Neuronal stem cell (in vitro differentiated cells): ENCODE results near the gene LCLAT1.

Experiments
- DNase-seq: peaks from one replicate; pipeline ENCODE4 v3.0.0-alpha.2; 2013; ENCODE audit warnings: low spot score
- H2AFZ ChIP-seq: one replicate; pipeline ENCODE4 v1.6.1; 2013; ENCODE audit warnings: mild to moderate bottlenecking, low read length, inconsistent platforms
- H2AK5ac ChIP-seq: 2 replicates; pipeline ENCODE4 v1.6.1; 2013; ENCODE audit warnings: low read depth, mild to moderate bottlenecking, inconsistent platforms, low read length, moderate library complexity, mixed read lengths
- H2BK120ac ChIP-seq: 2 replicates; pipeline ENCODE4 v1.6.1; 2013; ENCODE audit warnings: low read depth, mild to moderate bottlenecking, inconsistent platforms, low read length, moderate library complexity, mixed read lengths
- H2BK12ac ChIP-seq: one replicate; pipeline ENCODE4 v1.6.1; 2013; ENCODE audit warnings: low read length, inconsistent platforms
- H2BK15ac ChIP-seq: 2 replicates; pipeline ENCODE4 v1.6.1; 2013; ENCODE audit warnings: mild to moderate bottlenecking, low read length, inconsistent platforms, mixed read lengths
- H2BK5ac ChIP-seq: one replicate; pipeline ENCODE4 v1.6.1; 2013; ENCODE audit warnings: inconsistent platforms, mild to moderate bottlenecking, low read length, moderate library complexity
- H3K14ac ChIP-seq: one replicate; pipeline ENCODE4 v1.6.1; 2013; ENCODE audit warnings: low read length, inconsistent platforms
- H3K18ac ChIP-seq: 2 replicates; pipeline ENCODE4 v1.6.1; 2013; ENCODE audit warnings: low read length, inconsistent platforms
- H3K23ac ChIP-seq: 2 replicates; pipeline ENCODE4 v1.6.1; 2013; ENCODE audit warnings: low read depth, mild to moderate bottlenecking, mixed read lengths, low read length, inconsistent platforms; ENCODE audit not compliant: poor library complexity
- H3K27ac ChIP-seq: replicated peaks from 3 replicates; pipeline ENCODE4 v1.5.1; 2013; ENCODE audit warnings: low read length, inconsistent platforms
- H3K27me3 ChIP-seq, 3 experiments: 2 replicates each; pipeline ENCODE4 v1.6.1; 2013; ENCODE audit warnings: low read length in 3 of 3, mild to moderate bottlenecking in 2 of 3, inconsistent platforms in 1 of 3, low read depth in 1 of 3, mixed read lengths in 1 of 3, moderate library complexity in 1 of 3; ENCODE audit not compliant: control insufficient read depth in 3 of 3, insufficient read depth in 3 of 3
- H3K36me3 ChIP-seq, 2 donors: replicated peaks in 1 of 2; 2 replicates each; pipeline ENCODE4 v1.6.1; 2013; ENCODE audit warnings: low read length in 2 of 2; ENCODE audit not compliant: control insufficient read depth in 2 of 2, insufficient read depth in 2 of 2
- H3K4ac ChIP-seq: 2 replicates; pipeline ENCODE4 v1.6.1; 2013; ENCODE audit warnings: inconsistent platforms, mild to moderate bottlenecking, low read length, moderate library complexity
- H3K4me1 ChIP-seq, 2 donors: 1 replicate in 1 of 2; 2 replicates in 1 of 2; pipeline ENCODE4 v1.6.1; 2013; ENCODE audit warnings: low read length in 2 of 2, low read depth in 1 of 2; ENCODE audit not compliant: control insufficient read depth in 2 of 2, insufficient read depth in 1 of 2
- H3K4me2 ChIP-seq: one replicate; pipeline ENCODE4 v1.6.1; 2013; ENCODE audit warnings: mild to moderate bottlenecking, low read length, inconsistent platforms; ENCODE audit not compliant: insufficient read depth, poor library complexity, severe bottlenecking
- H3K4me3 ChIP-seq, 2 donors: 2 replicates each; pipeline ENCODE4 v1.5.1; 2013; ENCODE audit warnings: low read length in 2 of 2, mild to moderate bottlenecking in 2 of 2, inconsistent platforms in 1 of 2, moderate library complexity in 1 of 2
- H3K79me1 ChIP-seq: one replicate; pipeline ENCODE4 v1.6.1; 2013; ENCODE audit warnings: low read depth, mild to moderate bottlenecking, inconsistent platforms, low read length, moderate library complexity
- H3K9ac ChIP-seq: one replicate; pipeline ENCODE4 v1.6.1; 2013; ENCODE audit warnings: mild to moderate bottlenecking, low read depth, low read length, inconsistent platforms; ENCODE audit not compliant: poor library complexity
- H3K9me3 ChIP-seq, 2 donors: replicated peaks in 1 of 2; 2 replicates each; pipeline versions ENCODE3 to v1.6.1; 2013; ENCODE audit warnings: low read length in 2 of 2, mild to moderate bottlenecking in 2 of 2, inconsistent platforms in 1 of 2, low read depth in 1 of 2, mixed read lengths in 1 of 2, moderate library complexity in 1 of 2; ENCODE audit not compliant: control insufficient read depth in 2 of 2, insufficient read depth in 1 of 2
- H4K8ac ChIP-seq: one replicate; pipeline ENCODE4 v1.6.1; 2013; ENCODE audit warnings: low read depth, mild to moderate bottlenecking, inconsistent platforms, low read length, moderate library complexity
- H4K91ac ChIP-seq: one replicate; pipeline ENCODE4 v1.6.1; 2013; ENCODE audit warnings: low read length, low read depth, mild to moderate bottlenecking, inconsistent platforms; ENCODE audit not compliant: poor library complexity
- WGBS, 2 donors: extraction: QIAGEN DNeasy Blood & Tissue Kit; methylation state at CpG; one replicate each; pipeline ENCODE4 v1.1.7; 2013; ENCODE audit warnings: missing lambda C conversion rate in 2 of 2, mixed read lengths in 1 of 2; ENCODE audit not compliant: insufficient read length in 2 of 2, insufficient replicate concordance in 1 of 2; ENCODE audit errors: extremely low coverage in 2 of 2; 5-methylcytosine and 5-hydroxymethylcytosine counted together

Gene LCLAT1

DNA sequence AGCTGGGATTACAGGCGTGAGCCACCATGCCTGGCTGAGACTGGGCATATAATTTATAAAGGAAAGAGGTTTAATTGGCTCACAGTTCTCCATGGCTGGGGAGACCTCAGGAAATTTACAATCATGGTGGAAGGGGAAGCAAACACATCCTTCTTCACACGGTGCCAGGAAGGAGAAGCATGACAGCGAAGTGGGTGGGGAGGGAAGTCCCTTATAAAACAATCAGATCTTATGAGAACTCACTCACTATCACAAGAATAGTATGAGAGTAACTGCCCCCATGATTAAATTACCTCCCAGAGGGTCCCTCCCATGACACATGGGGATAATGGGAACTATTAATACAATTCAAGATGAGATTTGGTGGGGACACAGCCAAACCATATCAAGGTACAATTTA, 7.8 kb upstream of the LCLAT1 start:
- Histone ChIP-seq H2AK5ac (no peak overlapping the region), H3K9me3 (no peaks in the 10 kb centered on the region), H2BK120ac (no peak overlapping the region), H4K91ac (no peak overlapping the region), H3K36me3 (no peaks in the 10 kb centered on the region), H3K4me2 (no peak overlapping the region), H3K27ac (no peak overlapping the region), H3K4ac (no peak overlapping the region), H2BK5ac (no peak overlapping the region), H3K4me1 (peaks cover 0 to 8% of the 10 kb centered on the region in 2 donors), H2BK15ac (no peak overlapping the region), H4K8ac (no peak overlapping the region), H2BK12ac (no peak overlapping the region), H2AFZ (no peak overlapping the region), H3K23ac (no peak overlapping the region), H3K79me1 (no peaks in the 10 kb centered on the region), H3K18ac (no peak overlapping the region), H3K14ac (no peak overlapping the region), H3K9ac (no peak overlapping the region), H3K27me3 (peaks cover 0 to 6% (median 0%) of the 10 kb centered on the region in 3 experiments), H3K4me3 (no peak overlapping the region)
- no CpG with 5 or more reads among the region's 3 CpGs for WGBS, 2 donors
- no peak for DNase-seq

DNA sequence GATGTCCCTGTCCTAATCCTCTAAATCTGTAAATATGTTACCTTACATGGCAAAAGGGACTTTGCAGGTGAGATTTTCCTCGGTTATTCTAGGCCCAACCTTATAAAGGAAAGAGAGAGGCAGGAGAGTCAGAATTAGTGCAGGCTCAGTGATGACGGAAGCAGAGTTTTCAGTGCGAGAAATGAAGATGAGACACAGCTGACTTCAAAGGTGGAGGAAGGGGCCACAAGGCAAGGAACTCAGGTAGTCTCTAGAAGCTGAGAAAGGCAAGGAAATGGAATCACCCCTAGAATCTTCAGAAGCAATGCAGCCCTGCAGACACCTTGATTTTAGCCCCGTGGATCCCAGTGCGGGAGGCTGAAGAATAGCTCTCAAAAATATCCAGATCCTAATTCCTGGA, 7.2 kb upstream of the LCLAT1 start:
- H4K91ac ChIP-seq: no peak overlapping the region
- H2AFZ ChIP-seq: no peak overlapping the region
- H3K4me3 ChIP-seq: no peak overlapping the region
- no peaks in the 10 kb centered on the region for H3K9me3 ChIP-seq
- H4K8ac ChIP-seq: no peak overlapping the region
- no peak overlapping the region for H2BK120ac ChIP-seq
- H2BK15ac ChIP-seq: no peak overlapping the region
- no CpG with 5 or more reads among the region's 5 CpGs for WGBS, 2 donors
- no peak overlapping the region for H3K18ac ChIP-seq
- H3K4me1 ChIP-seq: peaks cover 0 to 8% of the 10 kb centered on the region in 2 donors
- no peak overlapping the region for H2BK5ac ChIP-seq
- H3K4me2 ChIP-seq: no peak overlapping the region
- DNase-seq: no peak
- H2BK12ac ChIP-seq: no peak overlapping the region
- no peak overlapping the region for H2AK5ac ChIP-seq
- no peak overlapping the region for H3K4ac ChIP-seq
- no peak overlapping the region for H3K14ac ChIP-seq
- no peak overlapping the region for H3K9ac ChIP-seq
- H3K23ac ChIP-seq: no peak overlapping the region
- H3K79me1 ChIP-seq: no peaks in the 10 kb centered on the region
- H3K36me3 ChIP-seq: no peaks in the 10 kb centered on the region
- peaks cover 0 to 6% (median 0%) of the 10 kb centered on the region in 3 experiments for H3K27me3 ChIP-seq
- no peak overlapping the region for H3K27ac ChIP-seq

- Histone ChIP-seq H3K79me1 (no peaks in the 10 kb centered on the region), H3K14ac (no peak overlapping the region), H3K4me3 (no peak overlapping the region), H3K36me3 (no peaks in the 10 kb centered on the region), H3K27me3 (peaks cover 0 to 6% (median 0%) of the 10 kb centered on the region in 3 experiments), H3K23ac (no peak overlapping the region), H3K4ac (no peak overlapping the region), H3K4me2 (no peak overlapping the region), H2AK5ac (no peak overlapping the region), H2BK5ac (no peak overlapping the region), H3K9me3 (no peaks in the 10 kb centered on the region), H2AFZ (no peak overlapping the region), H2BK120ac (no peak overlapping the region), H3K4me1 (peaks cover 0 to 8% of the 10 kb centered on the region in 2 donors), H2BK12ac (no peak overlapping the region), H4K91ac (no peak overlapping the region), H4K8ac (no peak overlapping the region), H3K18ac (no peak overlapping the region), H3K9ac (no peak overlapping the region), H3K27ac (no peak overlapping the region), H2BK15ac (no peak overlapping the region)
- DNase-seq: no peak
- no CpG with 5 or more reads among the region's 7 CpGs for WGBS, 2 donors
Measured at GRCh38 chr2:30441023-30441422, 6.0 kb upstream of the LCLAT1 start.

- Histone ChIP-seq H4K8ac (no peak overlapping the region), H2BK15ac (no peak overlapping the region), H3K27me3 (peaks cover 0 to 6% (median 0%) of the 10 kb centered on the region in 3 experiments), H3K4me1 (peaks cover 3 to 4% of the 10 kb centered on the region in 2 donors), H2BK12ac (no peak overlapping the region), H3K9me3 (no peaks in the 10 kb centered on the region), H2BK120ac (no peak overlapping the region), H4K91ac (no peak overlapping the region), H3K23ac (no peak overlapping the region), H2AK5ac (no peak overlapping the region), H3K9ac (no peak overlapping the region), H3K27ac (no peak overlapping the region), H3K18ac (no peak overlapping the region), H3K4me2 (no peak overlapping the region), H3K4ac (no peak overlapping the region), H3K36me3 (no peaks in the 10 kb centered on the region), H3K4me3 (no peak overlapping the region), H3K79me1 (peaks cover 4% of the 10 kb centered on the region), H2BK5ac (no peak overlapping the region), H3K14ac (no peak overlapping the region), H2AFZ (no peak overlapping the region)
- no peak for DNase-seq
Measured at GRCh38 chr2:30443081-30443480, 4.0 kb upstream of the LCLAT1 start.
